ENCODE results near the gene OSR1.
"Not testable (repeated sequence)": the region's sequence is repeated elsewhere in the genome, so short reads cannot be mapped to it uniquely, and the experiment has no call there.

OSR1 gene

DNA sequence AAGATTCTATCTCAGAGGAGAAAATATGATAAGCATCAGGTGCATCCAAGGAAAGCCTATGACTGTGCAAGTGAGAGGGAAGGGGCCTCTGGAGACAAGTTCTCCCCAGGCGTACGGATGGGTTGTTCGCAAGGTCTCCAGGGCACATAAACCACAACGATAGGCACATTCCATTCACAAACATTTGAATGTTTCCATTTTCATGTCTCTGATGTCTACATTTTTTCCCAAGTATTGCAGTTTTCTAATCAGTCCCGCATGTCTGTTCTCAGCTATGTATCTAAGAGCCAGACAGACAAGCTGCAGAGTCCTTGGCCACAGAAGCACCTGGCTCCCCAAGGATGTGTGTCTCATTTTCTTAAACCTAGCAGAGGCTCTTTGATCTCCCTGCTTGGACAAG lies 28.0 kb downstream of the OSR1 start:
- no peak for DNase-seq

DNA sequence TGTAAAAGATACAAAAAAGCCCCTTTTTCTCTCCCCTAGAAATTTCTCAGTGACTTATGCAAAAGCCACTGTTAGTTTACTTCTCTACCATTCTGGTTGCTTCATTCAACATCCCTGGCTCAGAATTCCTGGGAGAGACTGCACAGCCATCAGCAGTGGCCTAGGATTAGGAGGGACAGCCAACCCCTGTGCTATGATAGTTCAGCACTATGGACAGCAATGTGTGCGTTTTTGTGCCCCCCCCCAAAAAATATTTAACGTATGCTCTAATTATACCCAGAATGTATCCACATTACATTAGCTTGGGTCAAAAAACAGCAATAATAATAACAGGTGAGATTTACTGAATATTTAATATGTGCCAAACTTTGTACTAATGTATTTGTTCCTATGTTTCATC lies 29.0 kb downstream of the OSR1 start:
- DNase-seq, result no peak

DNA sequence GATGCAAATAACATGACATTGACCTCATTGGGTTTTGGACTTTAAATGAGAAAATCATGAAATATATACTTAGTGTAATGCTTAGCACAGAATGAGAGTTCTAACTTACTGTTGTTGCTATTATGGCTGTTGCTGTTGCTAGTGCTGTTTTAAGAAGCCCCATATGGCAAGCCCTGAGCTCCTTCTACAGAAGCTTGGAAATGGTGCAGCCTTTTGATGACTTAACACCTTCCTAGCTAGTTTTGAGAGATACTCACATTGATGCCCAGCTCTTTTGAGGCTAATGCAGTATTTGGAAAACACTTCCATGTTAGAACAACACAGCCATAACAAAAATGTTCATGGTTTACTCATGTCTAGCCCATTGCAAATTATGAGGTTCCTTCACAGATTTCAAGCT lies 30.9 kb downstream of the OSR1 start:
- DNase-seq, result no peak

DNA sequence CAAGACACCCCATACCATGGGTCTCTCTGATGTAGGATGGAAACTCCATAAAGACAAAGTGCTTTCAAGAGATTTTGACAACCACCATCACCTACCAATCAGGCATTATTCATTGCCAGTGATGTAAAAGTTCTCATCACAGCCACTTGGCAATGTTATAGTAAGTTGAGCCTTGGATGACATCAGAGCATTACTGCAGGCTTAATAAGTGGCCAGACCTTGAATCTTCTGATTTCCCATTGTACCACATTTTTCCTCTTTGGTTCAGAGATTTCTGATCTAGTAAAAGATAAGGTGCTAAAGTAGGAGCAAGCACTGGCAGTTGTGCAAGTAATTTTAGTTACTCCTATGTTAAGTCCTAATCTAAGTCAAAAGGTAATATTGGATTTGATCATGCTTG lies 36.5 kb downstream of the OSR1 start:
- DNase-seq, result no peak

DNA sequence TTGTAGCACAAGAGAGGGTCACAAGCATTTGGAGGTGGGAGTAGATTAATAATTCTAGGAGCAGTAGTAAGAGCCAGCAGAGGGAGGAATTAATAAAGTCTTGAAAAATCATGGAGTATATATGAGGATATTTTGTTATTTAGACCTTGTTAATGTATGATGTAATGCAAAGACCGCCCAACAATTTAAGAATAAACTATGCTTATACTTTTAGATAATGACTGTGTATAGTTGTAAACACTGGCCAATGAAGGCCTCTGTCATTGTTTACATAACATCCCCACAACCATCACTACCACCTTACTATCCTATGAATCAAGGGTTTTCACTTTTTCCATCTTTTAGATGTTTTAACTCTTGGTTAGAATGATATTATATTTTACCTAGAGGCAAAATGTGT lies 37.6 kb downstream of the OSR1 start:
- no peak for DNase-seq

DNA sequence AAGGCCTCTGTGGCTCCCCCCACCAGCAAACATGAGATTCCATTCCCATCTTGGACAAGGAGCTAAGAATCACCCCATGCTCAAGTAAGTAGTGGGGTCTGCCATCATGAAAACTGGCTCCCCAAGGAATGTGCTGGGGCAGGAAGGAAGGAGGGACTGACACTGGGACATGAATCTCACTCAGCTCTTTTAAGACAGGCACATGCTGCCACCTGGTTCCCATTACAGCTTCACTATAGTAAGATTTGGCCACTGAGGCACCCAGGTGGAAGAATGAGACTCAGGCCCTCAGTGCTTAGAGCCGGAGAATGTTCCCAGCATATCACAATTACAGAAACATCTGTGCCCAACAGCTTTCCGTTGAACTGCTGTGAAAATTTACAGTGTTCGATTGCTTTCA lies 38.7 kb downstream of the OSR1 start:
- no peak for DNase-seq

DNA sequence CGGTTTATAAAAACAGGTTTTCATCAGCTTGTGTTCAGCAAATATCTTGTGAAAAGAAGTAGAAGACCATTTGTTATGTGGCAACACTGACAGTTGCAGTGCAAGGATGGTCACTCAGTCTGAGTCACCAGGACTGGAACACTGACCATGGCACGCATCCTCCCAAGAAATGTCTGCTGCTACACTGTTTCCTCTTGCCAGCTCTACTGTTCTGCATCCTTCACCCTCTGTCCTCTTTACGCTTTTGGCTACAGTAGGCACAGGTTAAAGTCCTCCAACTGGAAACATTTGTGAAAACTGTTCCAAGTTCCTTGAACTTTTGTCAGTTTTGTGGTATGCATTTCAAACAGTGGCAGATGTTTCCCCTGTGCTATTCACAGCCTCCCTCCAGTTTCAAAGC lies 39.4 kb downstream of the OSR1 start:
- no peak for DNase-seq

DNA sequence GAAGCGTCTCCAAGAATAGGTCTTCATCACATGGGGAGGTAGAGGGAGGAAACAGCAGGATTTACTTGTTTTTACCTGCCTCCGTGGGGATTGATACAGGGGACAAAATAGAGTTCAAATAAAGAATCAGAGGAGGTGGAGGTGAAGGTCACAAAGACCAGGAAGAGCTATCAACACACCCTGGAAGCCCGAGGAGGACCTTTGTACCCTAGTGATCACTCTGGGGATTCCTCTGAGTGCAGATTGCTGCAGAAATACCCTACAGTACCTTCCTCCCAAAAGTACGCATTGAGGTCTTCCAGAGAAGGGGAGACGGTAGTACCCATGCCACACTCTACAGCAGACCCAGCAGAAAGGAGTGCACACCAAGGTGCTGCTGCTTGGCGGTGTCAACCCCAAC lies 44.9 kb downstream of the OSR1 start:
- no peak for DNase-seq

DNA sequence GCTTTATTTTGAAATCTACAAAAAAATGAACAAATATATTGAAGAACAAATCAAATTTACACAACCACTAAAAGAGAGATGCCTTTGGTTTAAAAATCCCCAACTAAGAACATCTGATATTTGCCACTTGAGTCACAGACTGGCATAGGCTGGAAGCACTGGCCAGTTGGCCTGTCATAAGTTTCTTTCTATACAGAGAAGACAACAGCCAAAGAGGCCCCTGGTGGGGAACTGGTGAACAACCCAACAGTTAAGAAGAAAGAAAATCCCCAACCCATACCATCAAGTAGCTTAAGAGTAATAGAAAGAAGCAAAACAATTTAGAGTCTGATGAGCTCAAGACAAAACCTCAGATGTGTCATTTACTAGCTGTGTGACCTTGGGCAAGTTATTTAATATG lies 45.5 kb downstream of the OSR1 start:
- DNase-seq, result no peak

DNA sequence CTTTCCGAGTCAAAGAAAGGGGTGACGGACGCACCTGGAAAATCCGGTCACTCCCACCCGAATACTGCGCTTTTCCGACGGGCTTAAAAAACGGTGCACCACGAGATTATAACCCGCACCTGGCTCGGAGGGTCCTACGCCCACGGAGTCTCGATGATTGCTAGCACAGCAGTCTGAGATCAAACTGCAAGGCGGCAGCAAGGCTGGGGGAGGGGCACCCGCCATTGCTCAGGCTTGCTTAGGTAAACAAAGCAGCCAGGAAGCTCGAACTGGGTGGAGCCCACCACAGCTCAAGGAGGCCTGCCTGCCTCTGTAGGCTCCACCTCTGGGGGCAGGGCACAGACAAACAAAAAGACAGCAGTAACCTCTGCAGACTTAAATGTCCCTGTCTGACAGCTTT lies 52.4 kb downstream of the OSR1 start:
- DNase-seq, result not testable (repeated sequence)

DNA sequence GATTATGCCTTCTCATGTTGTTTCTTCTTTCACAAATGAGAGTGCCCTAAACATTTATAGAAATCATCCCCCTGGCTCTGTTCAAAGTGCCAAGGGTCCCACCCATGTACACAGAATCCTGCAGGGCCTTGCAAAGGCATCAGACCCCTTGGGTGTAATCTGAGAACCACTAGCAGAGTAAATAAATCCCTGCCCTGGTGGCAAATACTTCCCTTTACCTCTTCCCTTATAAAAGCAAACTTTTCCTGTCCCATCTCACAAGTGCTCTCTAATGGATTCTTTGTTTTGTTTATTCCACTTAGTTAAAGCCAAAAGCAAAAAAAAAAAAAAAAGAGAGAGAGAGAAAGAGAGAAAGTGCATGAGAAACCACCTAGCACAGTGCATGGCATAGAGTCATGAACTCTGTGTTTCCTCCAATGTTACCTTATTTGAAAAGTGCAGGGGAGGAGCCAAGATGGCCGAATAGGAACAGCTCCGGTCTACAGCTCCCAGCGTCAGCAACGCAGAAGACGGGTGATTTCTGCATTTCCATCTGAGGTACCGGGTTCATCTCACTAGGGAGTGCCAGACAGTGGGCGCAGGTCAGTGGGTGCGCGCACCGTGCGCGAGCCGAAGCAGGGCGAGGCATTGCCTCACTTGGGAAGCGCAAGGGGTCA lies 52.9 kb downstream of the OSR1 start:
- DNase-seq, result not testable (repeated sequence)

DNA sequence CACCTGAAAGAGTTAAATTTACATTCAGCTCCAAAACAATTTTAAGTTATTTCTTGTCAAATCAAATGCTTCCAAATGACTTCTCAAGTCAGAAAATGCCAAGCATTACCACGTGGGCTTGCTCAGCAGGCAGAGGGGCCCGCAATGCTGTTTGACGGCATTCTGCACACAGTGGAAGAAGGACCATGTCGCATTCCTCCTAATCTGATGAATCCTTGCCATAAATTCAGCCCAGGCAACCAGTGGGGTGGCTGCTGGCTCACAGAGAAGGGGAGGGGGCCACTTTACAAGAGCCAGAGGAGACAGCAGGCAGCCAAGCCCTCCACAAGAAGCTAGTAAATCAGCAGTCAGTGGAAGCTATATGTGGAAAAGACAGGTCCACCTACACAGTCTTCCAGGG lies 56.7 kb downstream of the OSR1 start:
- DNase-seq, result no peak
